Measurements from ENCODE around the gene TBCD.

Gene TBCD

DNA sequence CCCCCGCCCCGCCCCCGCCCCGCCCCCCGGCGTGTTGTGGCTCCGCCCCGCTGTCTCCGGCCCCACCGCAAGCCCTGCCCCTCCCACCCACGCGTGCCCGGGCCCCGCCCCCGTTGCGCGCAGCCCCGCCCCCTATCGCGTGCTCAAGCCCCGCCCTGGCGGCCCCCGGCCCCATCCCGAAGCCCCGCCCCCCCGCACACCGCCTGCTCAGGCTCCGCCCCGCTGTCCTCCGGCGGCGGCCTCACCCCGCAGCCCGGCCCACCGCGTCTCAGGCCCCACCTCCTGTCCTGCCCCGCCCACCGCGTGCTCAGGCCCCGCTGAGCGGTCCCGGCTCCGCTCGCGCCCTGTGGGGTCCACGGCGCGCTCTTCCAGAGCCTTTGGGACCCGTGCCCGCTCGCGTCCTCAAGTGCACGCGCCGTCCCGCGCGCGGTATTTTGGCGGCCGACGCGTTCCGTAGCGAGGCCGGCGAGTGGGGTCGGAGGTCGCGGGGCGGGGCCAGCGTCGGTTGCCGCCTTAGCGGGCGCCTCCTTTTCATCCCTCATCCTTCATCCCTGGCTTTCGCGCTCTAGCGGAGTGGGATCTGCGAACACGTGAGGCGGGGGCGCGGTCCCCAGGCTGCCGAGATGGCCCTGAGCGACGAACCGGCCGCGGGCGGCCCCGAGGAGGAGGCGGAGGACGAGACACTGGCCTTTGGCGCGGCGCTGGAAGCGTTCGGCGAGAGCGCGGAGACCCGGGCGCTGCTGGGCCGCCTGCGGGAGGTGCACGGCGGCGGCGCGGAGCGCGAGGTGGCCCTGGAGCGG is at the start of gene TBCD:
Gene TBCD (plus strand): TSS at position 495 of the 800 bp plus-strand sequence. CDS start 129 bp downstream, at position 624.
- peak; percentile 77 to 89 (median 82) for DNase-seq (ENCODE audit: low read depth in 3 of 3)

DNA sequence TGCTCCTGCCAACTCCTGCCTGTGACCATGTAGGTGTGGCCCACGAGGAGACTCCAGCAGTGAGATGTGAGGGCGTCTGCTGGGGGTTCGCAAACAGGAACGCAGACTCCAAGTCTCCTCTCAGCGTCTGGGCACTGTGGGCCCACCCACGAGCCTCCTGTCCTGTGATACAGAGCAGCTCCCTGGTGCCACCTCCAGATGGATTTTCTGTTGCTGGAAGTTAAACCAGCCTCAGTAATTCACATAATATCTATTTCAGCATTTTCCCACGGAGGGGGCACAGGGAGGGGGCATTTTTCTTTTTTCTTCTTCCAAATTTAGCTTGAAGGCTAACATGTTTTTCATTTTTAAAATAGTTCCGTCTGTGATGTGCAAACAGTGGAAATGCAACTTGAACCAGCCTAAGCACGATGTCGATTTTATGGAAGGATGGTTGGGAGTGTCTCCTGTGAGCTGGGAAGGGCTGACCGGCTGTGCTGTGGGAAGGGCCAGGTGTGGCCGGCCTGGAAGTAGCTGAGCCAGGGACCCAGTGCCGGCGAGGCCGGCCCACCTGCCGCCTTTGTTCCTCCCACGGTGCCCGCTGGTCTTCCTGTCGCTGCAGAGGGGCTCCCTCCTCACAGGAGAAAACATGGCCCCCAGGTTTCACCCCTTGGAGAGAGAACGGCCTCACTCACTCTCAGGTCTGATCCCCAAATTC is 49.5 kb upstream of the TBCD start:
- no peak for DNase-seq (ENCODE audit: low read depth in 3 of 3)

DNA sequence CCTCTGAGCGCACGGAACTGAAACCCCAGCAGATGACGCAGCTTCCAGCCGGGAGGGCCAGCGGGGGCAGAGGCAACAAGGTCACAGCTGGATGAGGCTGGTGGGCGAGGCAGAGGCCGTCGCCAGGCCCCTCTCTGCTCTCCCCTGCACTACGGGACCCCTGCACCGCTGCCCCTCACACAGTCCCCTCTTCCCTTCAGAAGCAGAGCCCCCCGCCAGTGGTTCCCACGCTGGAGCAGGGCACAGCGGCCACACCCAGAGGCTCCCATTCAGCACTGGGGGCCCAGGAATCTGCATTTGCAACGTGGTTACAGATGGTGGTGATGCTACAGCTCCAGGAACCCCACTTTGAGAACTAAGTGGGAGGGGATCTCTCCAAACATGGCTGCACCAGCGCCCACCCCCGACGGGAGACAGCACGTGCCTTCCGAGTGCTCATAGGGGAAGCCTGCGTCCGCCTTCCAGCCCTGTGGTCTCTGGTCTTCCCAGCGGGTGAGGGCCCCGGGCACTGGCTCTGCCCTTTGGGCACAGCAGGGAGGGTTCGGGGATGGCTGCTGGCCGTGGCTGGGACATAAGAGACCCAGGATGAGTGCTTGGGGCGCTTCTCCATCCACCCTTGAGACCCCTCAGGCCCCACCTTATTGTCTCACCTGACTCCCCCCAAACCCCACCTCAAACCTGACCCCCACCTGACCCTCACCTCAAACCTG is 48.7 kb upstream of the TBCD start:
- DNase-seq (ENCODE audit: low read depth in 3 of 3) = no peak

DNA sequence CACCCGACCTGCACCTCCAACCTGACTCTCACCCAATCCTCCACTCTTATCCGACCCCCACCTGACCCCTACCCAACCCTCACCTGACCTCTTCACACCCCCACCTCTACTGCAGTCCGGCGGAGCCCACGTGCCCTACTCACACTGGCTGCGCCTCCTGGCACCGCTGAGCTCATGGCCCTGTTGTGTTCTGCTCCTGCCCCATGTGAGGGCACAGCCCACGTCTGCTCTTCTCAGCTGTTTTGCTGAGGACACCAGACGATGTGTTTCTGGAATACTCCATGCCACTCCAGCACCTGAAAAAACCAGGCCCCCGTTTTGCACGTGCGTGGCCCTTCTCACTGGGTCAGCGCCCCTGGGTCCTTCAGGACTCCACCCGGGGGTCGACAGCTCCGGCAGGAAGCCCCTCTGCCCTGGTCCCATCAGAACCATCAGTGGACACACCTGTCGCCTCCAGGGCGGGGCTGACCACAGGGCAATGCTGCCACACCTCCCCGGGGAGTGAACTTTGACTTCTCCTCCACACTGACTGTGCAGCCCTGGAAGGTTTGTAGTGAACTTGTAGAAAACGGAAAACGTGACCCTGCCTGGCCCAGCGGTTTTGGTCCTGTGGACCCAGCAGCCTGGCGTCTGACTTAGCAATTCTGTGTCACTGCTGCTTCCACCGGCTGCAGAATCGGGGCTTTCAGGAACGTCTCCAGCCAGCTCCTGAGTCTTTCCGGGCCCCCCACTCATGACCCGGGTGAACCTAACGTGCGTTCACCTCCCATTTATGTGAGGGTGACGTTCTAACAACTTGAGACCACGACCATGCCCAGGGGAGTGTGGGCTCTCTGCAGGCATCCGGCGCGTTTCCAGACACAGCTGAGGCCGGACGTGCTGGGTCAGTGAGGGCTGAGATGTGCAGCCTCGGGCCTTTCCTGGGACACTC is 47.7 kb upstream of the TBCD start:
- no peak for DNase-seq (ENCODE audit: low read depth in 3 of 3)

DNA sequence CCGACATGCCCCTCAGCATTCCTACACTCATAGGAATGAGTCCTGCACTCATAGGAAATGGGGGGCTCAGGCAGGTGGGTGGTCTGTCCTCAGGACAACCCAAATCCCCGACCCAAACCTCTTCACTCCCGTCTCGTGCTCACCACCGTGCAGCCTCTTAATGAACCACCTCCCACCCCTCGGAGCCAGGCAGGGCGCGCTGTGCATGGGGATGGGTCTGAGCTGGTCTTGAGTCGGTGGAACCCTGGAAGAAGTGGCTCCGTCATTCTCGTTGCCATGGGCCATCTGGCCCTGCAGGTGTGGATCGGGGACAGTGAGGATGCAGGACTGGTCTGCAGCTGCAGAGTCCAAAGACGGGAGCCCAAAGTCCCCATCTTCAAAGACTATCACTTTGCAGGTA is 47.0 kb upstream of the TBCD start:
- no peak for DNase-seq (ENCODE audit: low read depth in 3 of 3)

DNA sequence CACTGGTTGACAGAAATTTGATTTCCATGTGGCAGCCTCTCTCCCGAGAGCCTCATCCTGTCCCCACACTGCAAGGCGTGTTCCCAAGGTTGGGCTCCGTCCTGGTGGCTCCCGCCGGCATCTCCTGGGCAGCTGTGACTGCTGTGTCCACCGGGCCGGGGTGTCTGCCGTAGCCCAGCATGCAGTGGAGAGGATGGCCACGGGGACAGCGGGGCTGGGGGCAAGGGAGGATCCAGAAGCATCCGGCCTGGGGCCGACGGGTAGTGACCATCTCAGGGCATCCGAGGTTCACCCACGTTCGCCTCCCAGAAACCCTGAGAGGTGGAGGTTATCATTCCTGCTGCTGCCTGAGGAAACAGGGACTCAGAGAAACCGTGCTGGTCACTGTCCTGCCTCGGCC is 46.1 kb upstream of the TBCD start:
- DNase-seq (ENCODE audit: low read depth in 3 of 3) = no peak

DNA sequence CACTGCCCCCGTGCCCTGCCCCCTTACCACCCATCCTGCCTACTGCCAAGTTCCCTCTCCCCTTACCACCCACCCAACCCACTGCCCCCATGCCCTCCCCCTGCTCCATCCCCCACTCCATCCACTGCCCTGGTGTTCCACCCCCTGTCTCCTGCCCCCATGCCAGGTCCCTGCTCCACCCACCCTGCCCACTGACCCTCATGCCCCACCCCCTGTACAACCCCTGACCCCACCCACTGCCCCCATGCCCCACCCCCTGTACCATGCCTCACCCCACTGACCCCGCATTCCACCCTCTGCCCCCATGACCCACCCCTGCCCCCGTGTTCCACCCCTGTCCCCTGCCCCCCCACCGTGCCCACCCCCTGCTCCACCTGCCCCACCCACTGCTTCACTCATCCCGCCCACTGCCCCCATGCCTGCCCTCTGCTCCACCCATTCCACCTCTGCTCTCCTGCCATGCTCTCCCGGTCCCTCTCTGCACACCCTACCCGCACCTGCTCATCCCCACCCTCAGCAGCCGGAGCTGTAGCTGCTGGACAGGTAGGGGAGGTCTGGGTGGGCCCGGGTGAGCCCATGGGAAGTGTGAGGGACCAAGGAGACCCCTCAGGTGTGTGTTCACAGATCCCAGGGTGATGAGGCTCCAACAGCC is 42.7 kb upstream of the TBCD start:
- no peak for DNase-seq (ENCODE audit: low read depth in 3 of 3)

DNA sequence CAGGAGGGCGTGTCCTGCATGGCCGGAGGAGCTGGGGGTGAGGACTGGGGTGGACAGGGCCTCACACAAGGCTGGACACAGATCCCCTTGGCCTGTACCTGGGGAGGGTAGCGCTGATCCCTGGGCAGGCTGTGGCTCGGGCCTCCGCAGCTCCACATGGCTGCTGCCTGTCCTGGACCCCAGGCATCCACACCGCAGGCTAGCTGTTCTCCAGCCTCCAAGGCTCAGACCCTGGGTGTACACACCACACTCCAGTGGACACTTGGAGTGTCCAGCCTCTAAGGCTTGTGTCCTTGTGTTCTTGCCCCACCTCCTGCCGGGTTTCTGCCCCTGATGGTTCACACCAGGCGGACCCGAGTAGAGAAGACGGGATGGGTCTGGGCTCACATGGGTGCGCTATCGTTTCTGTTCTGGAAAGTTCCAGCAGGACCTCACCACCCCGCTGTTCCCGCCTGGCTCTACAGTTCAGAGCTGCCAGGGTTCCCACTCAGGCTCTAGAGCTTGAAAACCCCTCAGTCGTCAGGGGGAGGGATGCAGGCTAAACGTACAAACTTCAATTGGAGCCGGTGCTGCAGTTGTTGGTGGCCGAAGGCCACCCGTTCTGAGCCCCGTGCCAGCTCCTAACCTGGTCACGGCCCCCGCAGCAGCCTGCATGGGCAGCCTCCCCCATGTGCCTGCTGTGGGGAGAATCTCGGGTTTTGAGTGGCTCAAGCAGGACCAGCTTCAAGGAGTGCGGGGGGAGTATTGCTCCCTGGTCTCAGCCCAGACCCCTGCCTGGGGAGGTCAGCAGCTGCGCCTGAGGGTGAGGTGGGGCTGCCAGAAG is 42.0 kb upstream of the TBCD start:
- no peak for DNase-seq (ENCODE audit: low read depth in 3 of 3)

DNA sequence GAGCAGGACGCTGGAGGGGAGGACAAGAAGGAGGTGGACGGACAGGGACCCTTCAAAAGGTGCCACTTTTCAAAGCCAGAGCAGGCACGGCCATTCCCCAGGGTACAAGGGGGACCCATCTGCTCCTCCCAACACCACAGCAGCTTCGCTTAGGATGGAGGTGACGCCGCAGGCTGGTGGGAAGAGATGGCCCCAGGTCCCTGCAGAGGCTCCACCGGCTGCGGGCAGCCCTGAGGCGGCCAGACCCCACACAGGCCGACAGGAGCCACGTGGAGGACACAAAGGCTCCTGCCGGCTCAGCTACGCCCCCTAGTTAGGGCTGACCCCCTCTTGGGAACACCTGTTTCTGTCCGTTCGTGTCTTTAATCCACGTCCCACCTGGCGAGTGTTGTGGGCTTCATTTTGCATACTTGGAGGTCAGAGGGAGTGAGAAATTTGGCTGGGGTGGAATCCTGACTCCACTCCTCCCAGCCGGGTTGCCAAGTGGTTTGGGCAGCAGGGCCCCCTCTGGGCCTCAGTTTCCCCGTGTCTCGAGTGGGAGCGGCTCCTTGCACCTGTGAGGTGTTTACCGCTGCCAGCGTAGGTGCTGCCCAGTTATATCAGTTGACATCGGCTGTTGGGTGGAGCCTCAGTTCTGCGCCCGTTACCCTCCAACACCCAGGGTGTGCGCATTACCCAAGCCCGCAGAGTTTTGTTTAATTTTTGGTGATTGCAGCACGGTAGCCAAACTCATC is 41.2 kb upstream of the TBCD start:
- DNase-seq (ENCODE audit: low read depth in 3 of 3) = no peak

DNA sequence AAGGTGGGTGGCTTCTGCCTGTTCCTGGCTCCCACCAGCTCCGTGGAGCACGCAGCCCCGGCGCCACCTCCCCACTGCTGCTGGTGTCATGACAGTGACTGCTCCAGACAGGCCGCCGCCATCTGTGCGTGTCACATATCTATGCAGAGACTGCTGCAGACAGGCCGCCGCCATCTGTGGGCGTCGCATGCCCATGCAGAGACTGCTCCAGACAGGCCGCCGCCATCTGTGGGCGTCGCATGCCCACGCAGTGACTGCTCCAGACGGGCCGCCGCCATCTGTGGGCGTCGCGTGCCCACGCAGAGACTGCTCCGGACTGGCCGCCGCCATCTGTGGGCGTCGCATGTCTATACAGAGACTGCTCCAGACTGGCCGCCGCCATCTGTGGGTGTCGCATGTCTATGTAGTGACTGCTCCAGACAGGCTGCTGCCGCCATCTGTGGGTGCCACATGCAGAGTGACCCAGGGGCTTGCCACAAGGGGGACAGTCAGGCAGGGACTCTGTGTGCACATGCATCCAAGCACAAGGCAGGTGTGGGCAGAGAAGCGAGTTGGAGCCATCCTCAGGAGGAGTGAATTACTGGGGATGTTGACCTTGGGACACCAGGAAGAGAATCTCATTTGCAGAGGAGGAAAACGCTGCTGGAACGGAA is 38.7 kb upstream of the TBCD start:
- DNase-seq (ENCODE audit: low read depth in 3 of 3) = no peak

DNA sequence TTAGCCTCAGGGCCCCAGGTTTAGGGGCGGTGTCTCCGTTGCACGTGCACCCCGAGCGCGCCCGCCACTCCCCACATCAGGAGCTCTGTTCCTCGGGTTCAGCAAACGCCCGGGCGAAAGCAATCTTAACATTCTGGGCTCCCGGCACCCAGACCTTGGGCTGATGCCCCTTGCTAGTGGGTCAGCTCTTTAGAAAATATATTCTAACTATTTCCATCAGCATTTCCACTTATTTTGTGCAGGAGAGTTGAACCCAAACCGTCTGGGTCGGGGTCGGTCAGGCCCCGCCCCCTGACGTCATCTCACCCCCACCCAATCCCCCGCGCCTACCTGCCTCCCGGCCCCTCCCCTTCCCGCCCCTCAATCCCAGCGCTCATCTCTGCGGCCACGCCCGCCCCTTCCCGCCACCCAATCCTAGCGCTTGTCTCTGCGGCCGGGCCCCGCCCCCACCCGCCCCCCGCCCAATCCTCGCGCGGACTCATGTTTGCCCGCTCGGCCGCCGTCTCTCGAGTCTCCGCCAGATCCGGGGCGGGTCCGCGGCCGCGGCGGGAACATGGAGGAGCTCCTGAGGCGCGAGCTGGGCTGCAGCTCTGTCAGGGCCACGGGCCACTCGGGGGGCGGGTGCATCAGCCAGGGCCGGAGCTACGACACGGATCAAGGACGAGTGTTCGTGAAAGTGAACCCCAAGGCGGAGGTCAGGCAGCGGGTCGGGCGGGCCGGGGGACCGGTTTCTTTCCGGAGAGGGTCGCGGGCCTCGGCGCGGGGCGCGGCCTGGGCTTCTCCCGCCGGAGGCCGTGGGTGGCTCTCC is 35.5 kb upstream of the TBCD start, which contains the start of gene FN3KRP:
Gene FN3KRP (plus strand): TSS at position 504 of the 808 bp plus-strand sequence. CDS start 50 bp downstream, at position 554.
- DNase-seq (ENCODE audit: low read depth in 3 of 3) = peak; percentile 64 to 94 (median 90)

DNA sequence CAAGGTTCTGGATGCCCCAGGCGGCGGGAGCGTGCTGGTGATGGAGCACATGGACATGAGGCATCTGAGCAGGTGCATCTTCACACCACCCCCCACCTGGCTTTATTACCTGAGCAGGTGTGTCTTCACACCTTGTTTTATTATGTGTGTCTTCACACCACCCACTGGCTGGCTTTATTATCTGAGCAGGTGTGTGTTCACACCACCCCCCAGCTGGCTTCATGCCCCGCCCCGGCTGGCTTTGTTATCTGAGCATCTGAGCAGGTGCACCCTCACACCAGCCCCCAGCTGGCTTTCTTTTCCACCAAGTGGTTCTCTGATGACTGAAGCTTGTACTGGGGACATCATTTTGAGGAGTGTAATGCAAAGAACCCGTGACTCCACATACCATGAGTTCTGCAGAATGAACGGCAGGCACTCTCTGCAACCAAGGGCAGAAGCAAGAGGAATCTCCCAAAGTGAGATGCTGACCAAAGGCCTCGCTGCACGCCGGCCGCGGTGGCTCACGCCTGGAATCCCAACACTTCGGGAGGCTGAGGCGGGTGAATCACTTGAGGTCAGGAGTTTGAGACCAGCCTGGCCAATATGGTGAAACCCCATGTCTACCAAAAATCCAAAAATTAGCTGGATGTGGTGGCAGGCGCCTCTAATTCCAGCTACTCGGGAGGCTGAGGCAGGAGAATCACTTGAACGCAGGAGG is 32.7 kb upstream of the TBCD start:
- DNase-seq (ENCODE audit: low read depth in 3 of 3) = no peak

DNA sequence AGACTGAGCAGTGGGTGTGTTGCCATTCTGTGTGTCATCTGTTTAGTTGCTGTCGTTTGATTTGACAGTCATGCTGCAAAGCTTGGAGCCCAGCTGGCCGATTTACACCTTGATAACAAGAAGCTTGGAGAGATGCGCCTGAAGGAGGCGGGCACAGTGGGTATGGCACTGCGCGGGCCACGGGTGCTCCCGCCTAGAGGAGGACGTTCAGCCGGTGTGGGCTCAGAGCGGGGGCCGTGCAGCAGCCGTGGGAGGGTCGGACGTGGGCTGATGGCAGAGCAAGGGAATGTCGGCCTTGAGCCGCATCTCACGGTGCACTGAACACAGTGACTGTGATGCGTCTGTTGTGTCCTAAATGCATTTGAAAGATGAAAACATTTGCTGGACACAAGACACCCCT is 31.7 kb upstream of the TBCD start:
- no peak for DNase-seq (ENCODE audit: low read depth in 3 of 3)

DNA sequence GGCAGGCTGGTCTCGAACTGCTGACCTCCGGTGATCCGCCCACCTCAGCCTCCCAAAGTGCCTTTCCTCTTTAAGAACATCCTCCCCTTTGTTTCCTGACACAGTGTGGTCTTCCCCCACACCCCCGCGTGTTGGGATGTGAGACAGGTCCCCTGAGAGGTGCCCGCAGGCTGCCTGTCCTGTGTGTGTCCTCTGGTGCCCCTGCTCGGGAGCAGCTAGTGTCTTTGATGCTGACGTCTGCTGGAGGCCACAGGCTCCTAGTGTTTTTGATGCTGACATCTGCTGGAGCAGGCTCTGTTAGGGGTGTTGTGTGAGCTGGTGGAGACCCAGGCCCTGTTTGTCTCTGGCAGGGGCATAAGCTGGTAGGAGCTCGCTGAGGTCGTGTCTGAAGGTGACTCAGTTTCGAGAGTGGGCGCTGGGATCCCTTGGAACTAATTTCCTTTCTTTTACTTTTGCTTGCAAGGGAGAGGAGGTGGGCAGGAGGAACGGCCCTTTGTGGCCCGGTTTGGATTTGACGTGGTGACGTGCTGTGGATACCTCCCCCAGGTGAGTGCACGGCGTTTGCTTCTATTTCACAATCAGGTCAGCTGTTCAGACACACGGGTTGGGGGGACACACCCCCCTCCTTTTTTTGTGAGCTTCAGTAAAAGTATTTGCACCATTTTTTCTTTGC is 29.4 kb upstream of the TBCD start:
- DNase-seq (ENCODE audit: low read depth in 3 of 3) = no peak

DNA sequence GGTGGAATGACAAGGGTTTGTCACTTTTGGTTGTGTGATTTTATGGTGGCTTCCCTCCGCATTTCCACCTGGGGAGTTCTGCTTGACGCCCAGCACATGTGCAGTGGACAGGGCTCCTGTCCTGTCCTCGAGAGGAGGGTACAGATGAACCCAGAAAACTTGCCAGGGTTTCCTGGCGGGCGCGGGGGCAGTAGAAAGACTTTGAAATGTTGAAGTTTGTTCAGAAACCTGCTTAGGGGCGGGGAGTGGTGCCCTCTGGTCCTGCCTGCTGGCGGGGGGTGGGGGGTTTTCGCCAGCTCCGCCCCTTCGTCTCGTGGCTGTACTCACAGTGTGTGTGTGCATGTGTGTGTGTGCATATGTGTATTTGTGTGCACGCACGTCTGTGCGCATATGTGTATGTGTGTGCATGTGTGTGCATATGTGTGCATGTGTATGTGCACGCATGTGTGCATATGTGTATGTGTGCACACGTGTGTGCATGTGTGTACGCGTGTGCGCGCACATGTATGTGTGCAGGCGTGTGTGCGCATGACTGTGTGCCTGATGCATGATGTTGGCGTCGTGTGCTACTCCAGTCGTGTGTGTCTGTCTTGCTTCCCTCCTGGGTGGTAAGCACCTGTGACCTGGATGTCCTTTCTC is 28.6 kb upstream of the TBCD start:
- no peak for DNase-seq (ENCODE audit: low read depth in 3 of 3)

DNA sequence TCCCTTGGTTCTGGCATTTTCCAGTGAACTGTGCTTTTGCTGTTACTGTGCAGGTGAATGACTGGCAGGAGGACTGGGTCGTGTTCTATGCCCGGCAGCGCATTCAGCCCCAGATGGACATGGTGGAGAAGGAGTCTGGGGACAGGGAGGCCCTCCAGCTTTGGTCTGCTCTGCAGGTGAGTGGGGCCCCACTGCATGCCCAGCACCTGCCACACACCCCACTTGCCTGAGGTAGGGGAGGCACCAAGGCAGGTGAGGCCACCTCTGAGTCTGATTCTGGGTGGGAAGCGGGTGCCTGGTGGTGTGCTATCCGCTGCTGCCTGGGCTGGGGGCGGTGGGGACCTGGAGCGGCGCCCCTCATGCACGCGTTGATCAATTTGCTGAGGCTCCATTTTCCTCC is 25.4 kb upstream of the TBCD start:
- DNase-seq (ENCODE audit: low read depth in 3 of 3) = no peak
